OCI-LY7 (cell line): ENCODE data around the gene DNAH3.

ENCODE experiments used
- EZH2phosphoT487 ChIP-seq: fragments of 200-600 bp; sonication (generic); IDR thresholded peaks from 2 replicates; pipeline ENCODE4 v1.6.1; 2018; ENCODE audit warnings: low read depth, borderline replicate concordance, mild to moderate bottlenecking, mixed run types, antibody characterized with exemption, low read length, moderate library complexity, mixed read lengths
- TF ChIP-seq, protein P1 (sequence below): fragments of 200-600 bp; sonication (generic); conservative IDR thresholded peaks from 2 replicates; pipeline ENCODE4 v1.5.1; 2014; ENCODE audit warnings: mild to moderate bottlenecking, antibody characterized with exemption, low read length, moderate library complexity, mixed read lengths

DNA sequence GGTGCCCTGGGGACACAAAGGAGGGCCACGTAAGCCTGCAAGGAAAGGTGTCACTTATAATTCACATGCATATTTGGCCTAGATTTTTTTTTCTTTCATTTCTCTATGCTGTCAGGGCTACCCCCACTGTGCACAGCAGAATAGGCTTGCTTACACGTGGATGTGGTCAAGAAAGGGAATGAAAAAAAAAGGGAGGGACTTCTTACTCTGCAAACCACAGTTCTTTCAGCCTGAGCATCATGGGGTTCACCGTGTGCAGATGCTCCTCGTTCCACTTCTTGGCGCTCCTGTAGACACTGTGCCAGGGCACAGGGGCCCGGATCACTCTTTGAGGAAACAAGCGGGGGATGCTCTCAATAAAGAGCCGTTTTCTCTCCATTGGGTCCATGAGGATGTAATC is 16.6 kb downstream of the DNAH3 start:
- TF ChIP-seq, protein P1, sequence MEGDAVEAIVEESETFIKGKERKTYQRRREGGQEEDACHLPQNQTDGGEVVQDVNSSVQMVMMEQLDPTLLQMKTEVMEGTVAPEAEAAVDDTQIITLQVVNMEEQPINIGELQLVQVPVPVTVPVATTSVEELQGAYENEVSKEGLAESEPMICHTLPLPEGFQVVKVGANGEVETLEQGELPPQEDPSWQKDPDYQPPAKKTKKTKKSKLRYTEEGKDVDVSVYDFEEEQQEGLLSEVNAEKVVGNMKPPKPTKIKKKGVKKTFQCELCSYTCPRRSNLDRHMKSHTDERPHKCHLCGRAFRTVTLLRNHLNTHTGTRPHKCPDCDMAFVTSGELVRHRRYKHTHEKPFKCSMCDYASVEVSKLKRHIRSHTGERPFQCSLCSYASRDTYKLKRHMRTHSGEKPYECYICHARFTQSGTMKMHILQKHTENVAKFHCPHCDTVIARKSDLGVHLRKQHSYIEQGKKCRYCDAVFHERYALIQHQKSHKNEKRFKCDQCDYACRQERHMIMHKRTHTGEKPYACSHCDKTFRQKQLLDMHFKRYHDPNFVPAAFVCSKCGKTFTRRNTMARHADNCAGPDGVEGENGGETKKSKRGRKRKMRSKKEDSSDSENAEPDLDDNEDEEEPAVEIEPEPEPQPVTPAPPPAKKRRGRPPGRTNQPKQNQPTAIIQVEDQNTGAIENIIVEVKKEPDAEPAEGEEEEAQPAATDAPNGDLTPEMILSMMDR = no peak
- no peak for TF ChIP-seq EZH2phosphoT487
